ENCODE measurements around the gene TVP23C.

DNA sequence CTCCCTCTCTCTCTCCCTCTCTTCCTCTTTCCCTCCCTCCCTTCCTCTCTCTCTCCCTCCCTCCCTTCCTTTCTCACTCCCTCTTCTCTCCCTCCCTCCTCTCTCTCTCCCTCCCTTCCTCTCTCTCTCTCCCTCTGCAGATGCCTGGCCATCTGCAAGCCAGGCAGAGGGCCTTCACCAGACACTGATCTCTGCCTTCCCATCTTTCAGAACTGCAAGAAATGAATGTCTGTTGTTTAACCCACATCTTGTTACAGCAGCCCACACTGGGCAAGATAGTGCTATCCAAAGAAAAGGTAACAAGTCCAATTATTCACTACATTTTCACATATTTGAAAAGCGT, 69.6 kb downstream of the TVP23C start:
- no peak for TF ChIP-seq EZH2phosphoT487 (IDR thresholded peaks at IDR 0.05; ENCODE audit: borderline replicate concordance, low read depth, low read length)
- TF ChIP-seq, protein P1, sequence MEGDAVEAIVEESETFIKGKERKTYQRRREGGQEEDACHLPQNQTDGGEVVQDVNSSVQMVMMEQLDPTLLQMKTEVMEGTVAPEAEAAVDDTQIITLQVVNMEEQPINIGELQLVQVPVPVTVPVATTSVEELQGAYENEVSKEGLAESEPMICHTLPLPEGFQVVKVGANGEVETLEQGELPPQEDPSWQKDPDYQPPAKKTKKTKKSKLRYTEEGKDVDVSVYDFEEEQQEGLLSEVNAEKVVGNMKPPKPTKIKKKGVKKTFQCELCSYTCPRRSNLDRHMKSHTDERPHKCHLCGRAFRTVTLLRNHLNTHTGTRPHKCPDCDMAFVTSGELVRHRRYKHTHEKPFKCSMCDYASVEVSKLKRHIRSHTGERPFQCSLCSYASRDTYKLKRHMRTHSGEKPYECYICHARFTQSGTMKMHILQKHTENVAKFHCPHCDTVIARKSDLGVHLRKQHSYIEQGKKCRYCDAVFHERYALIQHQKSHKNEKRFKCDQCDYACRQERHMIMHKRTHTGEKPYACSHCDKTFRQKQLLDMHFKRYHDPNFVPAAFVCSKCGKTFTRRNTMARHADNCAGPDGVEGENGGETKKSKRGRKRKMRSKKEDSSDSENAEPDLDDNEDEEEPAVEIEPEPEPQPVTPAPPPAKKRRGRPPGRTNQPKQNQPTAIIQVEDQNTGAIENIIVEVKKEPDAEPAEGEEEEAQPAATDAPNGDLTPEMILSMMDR (conservative IDR thresholded peaks at IDR 0.05; ENCODE audit: low read length), result no peak
